Measurements from ENCODE around the gene YPEL4. TPM values are rescaled to one million over a fixed set of nuclear protein-coding genes. Genes with fewer than 3 reads are reported as not detected.

The YPEL4 gene
- total RNA-seq, 1 experiment from 2014 or later = 0.28 TPM

- DNase-seq = no peak
- no TSS peak for BruUV-seq (replicated peaks)
- Mint-ChIP-seq H3K9me3 (ENCODE audit: low read depth, unreplicated experiment) (no peaks in the 10 kb centered on the region), H3K36me3 (ENCODE audit: insufficient read depth, unreplicated experiment) (peaks cover 2% of the 10 kb centered on the region), H3K4me3 (ENCODE audit: low read depth, unreplicated experiment) (no peak overlapping the region), H3K27ac (ENCODE audit: unreplicated experiment) (no peak overlapping the region), H3K27me3 (ENCODE audit: unreplicated experiment) (peaks cover 59% of the 10 kb centered on the region), H3K4me1 (ENCODE audit: low read depth, unreplicated experiment) (peaks cover 22% of the 10 kb centered on the region)
- CTCF ChIA-PET = interaction anchor here (0.6 to 1.9 kb wide), 8 partner anchors 34 to 930 kb away, joined by 3 to 21 read pairs (median 4); partner anchors contain the start of gene UBE2L6
- intact Hi-C loops (cut with micrococcal nuclease; ENCODE audit: unreplicated experiment) = loop anchor here (10.0 kb wide), 1 partner anchor 871 kb away; no protein-coding TSS in a partner anchor
- no peak for TF ChIP-seq CTCF (IDR thresholded peaks at IDR 0.05; ENCODE audit: unreplicated experiment)
These were observed 5.9 kb downstream of the YPEL4 start for GRCh38 chr11:57643802-57644201.

GRCh38 chr11:57641011-57641807 is 8.5 kb downstream of the YPEL4 start:
- no peaks in the 10 kb centered on the region for H3K9me3 Mint-ChIP-seq (ENCODE audit: low read depth, unreplicated experiment)
- H3K4me3 Mint-ChIP-seq (ENCODE audit: low read depth, unreplicated experiment) = no peak overlapping the region
- peak; percentile 42 for DNase-seq
- H3K27ac Mint-ChIP-seq (ENCODE audit: unreplicated experiment) = no peak overlapping the region
- CTCF ChIA-PET = interaction anchor here (0.5 to 3.5 kb wide), 17 partner anchors 16 to 295 kb away, joined by 3 to 62 read pairs (median 4); partner anchors contain the start of genes CLP1, TIMM10 and UBE2L6
- no TSS peak for BruUV-seq (replicated peaks)
- intact Hi-C loops (cut with micrococcal nuclease; ENCODE audit: unreplicated experiment) = loop anchor here (1.0 to 10.0 kb wide), 5 partner anchors 73 to 874 kb away; no protein-coding TSS in a partner anchor
- H3K36me3 Mint-ChIP-seq (ENCODE audit: insufficient read depth, unreplicated experiment) = peaks cover 12% of the 10 kb centered on the region
- H3K4me1 Mint-ChIP-seq (ENCODE audit: low read depth, unreplicated experiment) = peaks cover 12% of the 10 kb centered on the region
- peaks cover 44% of the 10 kb centered on the region for H3K27me3 Mint-ChIP-seq (ENCODE audit: unreplicated experiment)
- TF ChIP-seq CTCF (IDR thresholded peaks at IDR 0.05; ENCODE audit: unreplicated experiment) = peak; percentile 30

GRCh38 chr11:57640068-57640800 is 9.5 kb downstream of the YPEL4 start:
- intact Hi-C loops (cut with micrococcal nuclease; ENCODE audit: unreplicated experiment) = loop anchor here (2.0 to 10.0 kb wide), 2 partner anchors 181 to 875 kb away; no protein-coding TSS in a partner anchor
- no peak for DNase-seq
- no peak overlapping the region for H3K4me3 Mint-ChIP-seq (ENCODE audit: low read depth, unreplicated experiment)
- peaks cover 35% of the 10 kb centered on the region for H3K27me3 Mint-ChIP-seq (ENCODE audit: unreplicated experiment)
- no TSS peak for BruUV-seq (replicated peaks)
- TF ChIP-seq CTCF (IDR thresholded peaks at IDR 0.05; ENCODE audit: unreplicated experiment) = no peak
- H3K4me1 Mint-ChIP-seq (ENCODE audit: low read depth, unreplicated experiment) = peaks cover 5% of the 10 kb centered on the region
- H3K27ac Mint-ChIP-seq (ENCODE audit: unreplicated experiment) = no peak overlapping the region
- no peaks in the 10 kb centered on the region for H3K9me3 Mint-ChIP-seq (ENCODE audit: low read depth, unreplicated experiment)
- CTCF ChIA-PET = interaction anchor here (0.9 to 3.5 kb wide), 9 partner anchors 17 to 294 kb away, joined by 3 to 62 read pairs (median 8); partner anchors contain the start of genes CLP1 and UBE2L6
- peaks cover 12% of the 10 kb centered on the region for H3K36me3 Mint-ChIP-seq (ENCODE audit: insufficient read depth, unreplicated experiment)

- no TSS peak for BruUV-seq (replicated peaks)
- H3K36me3 Mint-ChIP-seq (ENCODE audit: insufficient read depth, unreplicated experiment) = peaks cover 12% of the 10 kb centered on the region
- no peak for TF ChIP-seq CTCF (IDR thresholded peaks at IDR 0.05; ENCODE audit: unreplicated experiment)
- no peak for DNase-seq
- no peaks in the 10 kb centered on the region for H3K9me3 Mint-ChIP-seq (ENCODE audit: low read depth, unreplicated experiment)
- no peaks in the 10 kb centered on the region for H3K4me1 Mint-ChIP-seq (ENCODE audit: low read depth, unreplicated experiment)
- peak overlapping the region; percentile 74 for H3K4me3 Mint-ChIP-seq (ENCODE audit: low read depth, unreplicated experiment)
- peaks cover 38% of the 10 kb centered on the region for H3K27me3 Mint-ChIP-seq (ENCODE audit: unreplicated experiment)
- intact Hi-C loops (cut with micrococcal nuclease; ENCODE audit: unreplicated experiment) = loop anchor here (2.0 to 10.0 kb wide), 2 partner anchors 181 to 875 kb away; no protein-coding TSS in a partner anchor
- CTCF ChIA-PET = interaction anchor here (0.6 to 3.5 kb wide), 4 partner anchors 44 to 189 kb away, joined by 3 to 62 read pairs (median 4); partner anchors contain the start of gene UBE2L6
- no peak overlapping the region for H3K27ac Mint-ChIP-seq (ENCODE audit: unreplicated experiment)
These were observed 10.2 kb downstream of the YPEL4 start for GRCh38 chr11:57639321-57640067.
